LNCaP clone FGC (cell line): ENCODE results near the gene SLC25A53.
"Not testable (repeated sequence)": the region's sequence is repeated elsewhere in the genome, so short reads cannot be mapped to it uniquely, and the experiment has no call there.

Source experiments
- DNase-seq: peaks from one replicate; pipeline ENCODE4 v3.0.0-alpha.2; 2011; ENCODE audit warnings: low read depth
- H3K4me3 ChIP-seq: 2 replicates; pipeline ENCODE4 v1.5.1; 2011; ENCODE audit warnings: mild to moderate bottlenecking, low read depth, low read length, control low read depth
- TF ChIP-seq, protein P1 (sequence below): IDR thresholded peaks from 2 replicates; pipeline ENCODE4 v1.5.1; 2012; ENCODE audit warnings: mild to moderate bottlenecking; ENCODE audit not compliant: control insufficient read depth, insufficient read depth; ENCODE audit errors: extremely low read depth

SLC25A53 gene

DNA sequence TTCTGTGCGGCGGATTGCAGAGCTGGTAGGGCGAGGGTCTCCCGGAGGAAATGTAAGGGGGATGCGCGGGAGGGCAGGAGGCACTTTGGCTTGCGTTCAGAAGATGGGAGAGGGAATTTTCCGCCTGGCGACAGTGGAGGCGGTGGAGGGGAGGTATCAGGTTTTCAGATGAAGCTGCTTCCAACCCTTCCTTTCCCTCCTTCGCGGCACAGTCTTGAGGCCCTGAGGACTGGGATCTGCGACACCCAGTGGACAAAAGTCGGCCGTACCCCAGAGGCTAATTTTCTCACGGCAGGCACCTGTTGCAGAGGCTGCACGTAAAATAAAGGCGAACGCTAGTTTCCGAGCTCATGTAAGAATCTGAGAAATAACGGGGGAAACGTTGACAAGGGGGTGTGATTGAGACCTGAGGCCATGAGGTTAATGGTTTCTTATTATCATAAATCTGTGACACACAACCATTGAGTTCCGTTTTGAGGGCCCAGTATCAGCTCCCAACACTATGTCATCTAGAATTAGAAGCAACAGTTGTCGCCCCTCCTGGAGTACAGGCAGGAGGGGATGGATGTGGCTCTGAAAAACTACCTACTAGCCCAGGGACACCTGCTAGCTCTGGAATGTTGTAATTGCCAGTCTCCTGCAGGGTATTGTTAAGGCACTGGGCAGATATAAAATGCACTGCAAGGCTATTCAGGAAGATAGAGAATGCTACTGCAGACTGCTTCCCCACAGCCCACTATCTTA lies 43.4 kb downstream of the SLC25A53 start:
- peak; percentile 11 for DNase-seq
- peak overlapping the region; percentile 45 for H3K4me3 ChIP-seq
- TF ChIP-seq, protein P1, sequence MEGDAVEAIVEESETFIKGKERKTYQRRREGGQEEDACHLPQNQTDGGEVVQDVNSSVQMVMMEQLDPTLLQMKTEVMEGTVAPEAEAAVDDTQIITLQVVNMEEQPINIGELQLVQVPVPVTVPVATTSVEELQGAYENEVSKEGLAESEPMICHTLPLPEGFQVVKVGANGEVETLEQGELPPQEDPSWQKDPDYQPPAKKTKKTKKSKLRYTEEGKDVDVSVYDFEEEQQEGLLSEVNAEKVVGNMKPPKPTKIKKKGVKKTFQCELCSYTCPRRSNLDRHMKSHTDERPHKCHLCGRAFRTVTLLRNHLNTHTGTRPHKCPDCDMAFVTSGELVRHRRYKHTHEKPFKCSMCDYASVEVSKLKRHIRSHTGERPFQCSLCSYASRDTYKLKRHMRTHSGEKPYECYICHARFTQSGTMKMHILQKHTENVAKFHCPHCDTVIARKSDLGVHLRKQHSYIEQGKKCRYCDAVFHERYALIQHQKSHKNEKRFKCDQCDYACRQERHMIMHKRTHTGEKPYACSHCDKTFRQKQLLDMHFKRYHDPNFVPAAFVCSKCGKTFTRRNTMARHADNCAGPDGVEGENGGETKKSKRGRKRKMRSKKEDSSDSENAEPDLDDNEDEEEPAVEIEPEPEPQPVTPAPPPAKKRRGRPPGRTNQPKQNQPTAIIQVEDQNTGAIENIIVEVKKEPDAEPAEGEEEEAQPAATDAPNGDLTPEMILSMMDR = peak; percentile 62

DNA sequence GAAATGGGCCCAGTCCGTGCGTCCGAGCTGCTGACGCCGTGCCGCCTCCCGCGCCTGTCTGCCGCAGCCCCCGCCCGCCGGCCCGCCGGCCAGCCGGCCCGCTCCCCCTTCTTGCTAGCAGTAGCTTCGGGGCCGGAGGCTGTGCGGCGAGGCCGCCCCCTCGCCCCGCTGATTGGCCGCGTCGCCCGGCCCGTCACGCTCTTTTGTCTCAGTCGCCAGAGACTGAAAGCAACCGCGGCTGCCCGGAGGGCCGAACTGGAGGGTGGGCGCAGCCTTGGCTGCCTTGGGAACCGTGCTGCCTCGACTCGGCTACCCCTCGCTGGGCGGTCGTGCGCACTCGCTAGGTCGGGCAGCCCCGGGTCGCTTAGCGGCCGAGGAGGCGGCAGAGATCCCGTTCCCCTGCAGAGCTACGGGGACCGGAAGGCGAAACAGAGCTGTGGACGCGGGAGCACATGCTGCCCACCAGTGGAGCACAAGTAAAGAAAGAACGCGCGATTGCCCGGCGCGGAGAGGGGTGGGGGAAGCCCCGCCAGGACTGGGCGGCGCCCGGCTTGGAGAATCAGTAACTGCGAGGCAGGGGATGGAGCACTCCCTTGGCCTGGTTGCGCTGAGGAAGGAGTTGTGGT lies 44.4 kb downstream of the SLC25A53 start, which contains the start of gene ZCCHC18:
Gene ZCCHC18, plus strand, starts transcription at position 198 of the 626 bp plus-strand sequence. CDS start 1,589 bp downstream, outside the sequence.
- TF ChIP-seq, protein P1 = no peak
- H3K4me3 ChIP-seq = peak within 1 kb of the TSS; percentile 45
- DNase-seq = no peak

DNA sequence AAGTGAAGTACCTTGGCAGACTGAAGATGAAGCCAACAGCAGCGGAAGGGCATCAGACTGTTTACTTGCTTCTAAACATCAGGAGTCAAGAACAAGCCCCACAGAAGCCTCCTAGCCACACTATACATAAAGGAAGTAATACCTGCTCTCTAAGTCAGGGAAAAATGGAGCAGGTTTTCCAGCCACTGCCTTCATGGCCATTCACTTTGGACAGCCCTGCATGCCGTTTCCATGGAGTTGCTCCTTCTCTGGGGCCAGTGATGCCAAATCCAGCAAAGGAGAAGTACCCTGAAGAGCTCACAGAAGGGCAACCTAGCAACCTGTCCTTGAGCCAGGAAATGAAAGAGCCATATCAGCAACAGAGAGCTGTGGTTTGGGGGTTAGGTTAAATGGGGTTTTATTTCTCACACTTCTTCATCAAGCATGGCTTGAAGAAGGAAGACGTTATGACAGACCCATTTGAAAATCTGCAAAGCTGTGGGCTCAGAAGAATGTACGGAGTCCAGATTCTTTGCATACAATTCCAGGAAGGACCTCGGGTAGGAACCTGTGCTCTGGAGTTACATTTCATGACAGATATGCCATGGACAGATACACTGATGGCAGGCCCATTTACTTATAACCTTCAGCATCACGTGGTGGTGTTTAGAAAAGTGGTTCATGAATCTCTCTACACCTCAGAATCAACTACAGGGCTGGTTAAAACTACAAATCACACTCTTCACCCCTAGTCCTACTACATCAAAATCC lies 46.1 kb downstream of the SLC25A53 start:
- DNase-seq, H3K4me3 ChIP-seq: not testable (repeated sequence)

DNA sequence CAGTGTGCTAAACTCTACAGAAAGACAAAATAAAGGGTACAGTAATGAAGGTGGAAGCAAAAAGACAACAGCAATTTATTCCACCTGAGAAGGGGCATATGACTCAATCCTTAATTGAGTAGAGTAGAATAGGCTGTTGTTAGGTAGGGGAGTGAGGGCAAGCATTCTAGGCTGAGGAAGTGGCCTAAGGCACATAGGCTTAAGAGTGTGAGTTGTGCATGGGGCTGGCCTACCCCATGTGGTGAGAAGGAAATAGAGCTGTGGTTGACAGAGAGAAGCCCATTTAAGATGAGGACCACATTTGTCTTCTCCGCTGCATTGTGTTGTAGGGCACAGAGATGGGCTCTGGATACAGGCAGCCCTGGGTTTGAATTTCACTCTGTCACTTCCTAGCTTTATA lies 47.9 kb downstream of the SLC25A53 start:
- TF ChIP-seq, protein P1 = no peak
- no peak for DNase-seq
- no peak overlapping the region for H3K4me3 ChIP-seq

DNA sequence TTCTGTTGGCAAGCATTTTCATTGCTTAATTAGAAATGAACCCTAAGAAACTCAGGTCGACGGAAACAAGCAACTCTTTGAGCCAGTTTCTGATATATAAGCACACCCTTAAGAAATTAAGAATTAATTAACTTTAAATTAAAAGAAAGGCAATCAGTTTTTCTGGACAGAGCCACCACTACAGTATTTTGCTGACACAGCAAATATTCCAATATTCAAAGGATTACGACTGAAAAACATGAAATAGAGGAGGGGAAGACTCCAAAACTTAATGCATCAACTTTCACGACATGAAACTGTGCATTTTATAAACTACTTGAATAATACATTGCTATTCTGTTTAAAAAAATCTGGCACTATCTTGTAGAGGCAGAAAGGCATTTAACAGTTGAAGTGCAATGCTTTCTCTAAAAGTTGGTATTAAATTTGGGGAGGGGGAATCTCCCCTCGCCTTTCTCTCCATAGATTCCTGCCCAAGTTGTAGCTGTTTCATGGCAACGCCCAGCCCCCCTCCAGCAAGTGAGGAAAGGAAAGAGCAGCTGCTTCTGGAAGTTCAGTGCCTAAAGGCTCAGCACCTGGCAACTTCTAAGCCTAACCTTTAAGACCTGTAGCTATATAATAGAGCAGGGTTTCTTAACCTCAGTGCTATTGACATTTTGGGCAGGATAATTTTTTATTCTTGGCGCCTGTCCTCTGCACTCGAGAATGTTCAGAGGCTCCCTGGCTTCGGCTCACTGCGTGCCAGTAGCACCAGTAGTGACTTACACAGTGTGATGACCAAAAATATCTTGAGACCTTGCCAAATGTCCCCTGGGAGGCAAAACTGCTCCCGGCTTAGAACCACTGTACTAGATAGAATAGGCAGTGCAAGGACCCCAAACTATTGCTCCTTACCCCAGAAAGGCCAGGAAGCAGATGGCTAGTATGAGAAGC lies 51.2 kb downstream of the SLC25A53 start:
- H3K4me3 ChIP-seq = no peak overlapping the region
- TF ChIP-seq, protein P1 = no peak
- no peak for DNase-seq

DNA sequence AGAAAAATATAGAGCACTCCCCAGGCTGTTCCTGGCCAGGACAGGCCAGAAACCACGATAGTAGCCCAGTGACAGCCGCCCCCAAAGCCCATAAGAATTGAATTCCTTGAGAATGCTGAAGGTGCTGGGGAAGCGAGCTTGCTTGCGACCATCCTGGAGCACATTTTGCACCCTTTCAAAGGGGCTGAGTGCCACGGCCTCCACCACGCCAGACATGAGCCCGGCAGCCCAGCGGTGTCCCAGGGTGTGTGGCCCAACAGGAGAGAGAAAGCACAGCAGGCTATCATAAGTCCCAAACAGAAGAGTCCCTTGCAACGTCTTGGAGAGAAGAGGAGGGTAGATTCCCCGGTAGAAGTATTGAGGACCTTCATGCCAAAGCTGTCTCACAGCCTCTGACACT lies 52.1 kb downstream of the SLC25A53 start:
- H3K4me3 ChIP-seq = no peak overlapping the region
- no peak for DNase-seq
- TF ChIP-seq, protein P1 = no peak
